ENCODE measurements around the gene CFAP43.

Gene CFAP43

GRCh38 chr10:104127411-104127810, 104.8 kb downstream of the CFAP43 start:
- FAIRE-seq: no peak

- peak; percentile 71 for FAIRE-seq
These were observed 108.8 kb downstream of the CFAP43 start for GRCh38 chr10:104123397-104123796.

- no peak for FAIRE-seq
These were observed 109.7 kb downstream of the CFAP43 start for GRCh38 chr10:104122225-104123107.

- peak; percentile 75 for FAIRE-seq
These were observed 110.5 kb downstream of the CFAP43 start, which contains the start of gene SFR1 for GRCh38 chr10:104121485-104122224. TSS of gene SFR1 (plus strand) at chr10:104122171. CDS start at chr10:104122184, 13 bp downstream.

- peak; percentile 24 for FAIRE-seq
These were observed 111.2 kb downstream of the CFAP43 start for GRCh38 chr10:104120903-104121484.

GRCh38 chr10:104120512-104120902, 111.7 kb downstream of the CFAP43 start:
- FAIRE-seq: no peak

GRCh38 chr10:104119996-104120395, 112.2 kb downstream of the CFAP43 start:
- no peak for FAIRE-seq

- FAIRE-seq: no peak
These were observed 114.3 kb downstream of the CFAP43 start for GRCh38 chr10:104117839-104118323.

- no peak for FAIRE-seq
These were observed 118.7 kb downstream of the CFAP43 start for GRCh38 chr10:104113376-104113956.

GRCh38 chr10:104109908-104110662, 122.1 kb downstream of the CFAP43 start:
- FAIRE-seq: no peak

- FAIRE-seq: no peak
These were observed 127.2 kb downstream of the CFAP43 start for GRCh38 chr10:104104926-104105325.

GRCh38 chr10:104104418-104104817, 127.7 kb downstream of the CFAP43 start:
- no peak for FAIRE-seq

- no peak for FAIRE-seq
These were observed 128.2 kb downstream of the CFAP43 start for GRCh38 chr10:104103956-104104355.

GRCh38 chr10:104101902-104102301, 130.3 kb downstream of the CFAP43 start:
- no peak for FAIRE-seq

GRCh38 chr10:104100795-104101194, 131.4 kb downstream of the CFAP43 start:
- FAIRE-seq: no peak

- FAIRE-seq: no peak
These were observed 132.2 kb downstream of the CFAP43 start for GRCh38 chr10:104099941-104100340.

- no peak for FAIRE-seq
These were observed 132.9 kb downstream of the CFAP43 start for GRCh38 chr10:104099269-104099668.

GRCh38 chr10:104098358-104098925, 133.7 kb downstream of the CFAP43 start:
- no peak for FAIRE-seq

GRCh38 chr10:104096692-104097091, 135.5 kb downstream of the CFAP43 start:
- no peak for FAIRE-seq

- no peak for FAIRE-seq
These were observed 139.4 kb downstream of the CFAP43 start for GRCh38 chr10:104092749-104093148.

- no peak for FAIRE-seq
These were observed 141.6 kb downstream of the CFAP43 start for GRCh38 chr10:104090611-104091010.

- FAIRE-seq: no peak
These were observed 142.5 kb downstream of the CFAP43 start for GRCh38 chr10:104089621-104090020.
